DMS153 treated with DMSO at 0.1 percent for 48 hours (cell line): ENCODE data around the gene CAPZA1.
"Not testable (repeated sequence)": the region's sequence is repeated elsewhere in the genome, so short reads cannot be mapped to it uniquely, and the experiment has no call there.

Experiments
- DNase-seq: peaks from one replicate; lab custom pipeline; 2025; ENCODE audit not compliant: unreplicated experiment; lab: John Stamatoyannopoulos, UW

Gene CAPZA1

DNA sequence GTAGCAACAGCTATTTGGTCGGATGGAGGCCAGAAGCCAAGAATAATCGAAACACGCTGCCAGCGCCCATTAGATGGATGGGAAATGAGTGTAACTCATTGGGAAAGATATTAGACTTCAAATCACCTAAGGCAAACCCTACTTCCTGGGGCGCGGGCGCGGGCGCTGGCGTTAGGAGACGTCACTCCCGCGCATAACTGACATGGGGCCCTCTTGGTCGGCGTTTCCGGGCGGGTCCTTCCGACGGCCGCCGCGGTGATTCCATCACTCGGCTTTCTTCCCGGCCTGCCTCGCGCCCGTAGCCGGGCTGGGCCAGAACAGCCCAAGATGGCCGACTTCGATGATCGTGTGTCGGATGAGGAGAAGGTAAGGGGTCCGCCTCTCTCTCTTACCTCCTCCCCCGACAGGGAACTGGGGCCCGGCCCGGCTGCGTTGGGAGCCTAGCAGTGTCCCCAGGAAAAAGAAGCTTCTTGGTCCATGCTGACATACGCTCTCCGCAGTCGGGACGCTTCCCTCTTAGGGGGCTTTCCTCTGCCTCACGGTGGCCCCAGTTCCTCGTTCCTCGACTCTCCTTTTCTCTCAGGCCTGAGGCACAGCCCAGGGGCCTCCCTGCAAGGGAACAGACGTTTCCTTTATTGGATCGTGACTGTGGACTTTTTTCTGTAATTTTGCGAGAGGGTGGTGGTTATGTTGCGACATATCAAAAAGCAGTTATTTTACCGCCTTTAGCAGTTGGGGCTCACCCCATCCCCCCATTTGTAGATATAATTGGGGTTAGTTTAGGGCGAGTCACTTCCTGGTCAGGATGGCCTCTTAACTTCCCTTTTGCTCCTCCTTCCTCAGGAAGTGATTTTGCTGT, at the start of gene CAPZA1:
Gene CAPZA1, plus strand, starts transcription at position 315 of the 859 bp plus-strand sequence. Its CDS starts 13 bp downstream, at position 328.
- peak; percentile 77 for DNase-seq

DNA sequence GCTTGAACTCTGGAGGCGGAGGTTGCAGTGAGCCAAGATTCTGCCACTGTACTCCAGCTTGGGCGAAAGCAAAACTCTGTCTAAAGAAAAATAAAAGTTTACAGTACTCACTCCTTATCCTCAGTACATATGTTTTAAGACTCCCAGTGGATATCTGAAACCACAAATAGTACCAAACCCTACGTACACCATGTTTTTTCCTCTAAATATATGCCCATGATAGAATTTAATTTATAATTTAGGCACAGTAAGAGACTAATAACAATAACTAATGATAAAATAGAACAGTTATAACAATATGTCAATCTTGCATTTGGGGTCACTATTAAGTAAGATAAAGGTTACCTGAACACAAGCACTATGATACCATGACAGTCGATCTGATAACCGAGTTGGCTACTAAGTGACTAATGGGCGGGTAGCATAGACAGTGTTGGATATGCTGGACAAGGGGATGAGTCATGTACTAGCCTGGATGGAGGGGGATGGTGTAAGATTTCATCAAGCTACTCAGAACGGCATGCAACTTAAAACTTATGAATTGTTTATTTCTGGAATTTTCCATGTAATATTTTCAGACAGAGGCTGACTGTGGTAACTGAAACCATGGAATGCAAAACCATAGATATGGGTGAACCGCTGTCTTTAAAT, 44.4 kb upstream of the CAPZA1 start:
- DNase-seq: no peak

DNA sequence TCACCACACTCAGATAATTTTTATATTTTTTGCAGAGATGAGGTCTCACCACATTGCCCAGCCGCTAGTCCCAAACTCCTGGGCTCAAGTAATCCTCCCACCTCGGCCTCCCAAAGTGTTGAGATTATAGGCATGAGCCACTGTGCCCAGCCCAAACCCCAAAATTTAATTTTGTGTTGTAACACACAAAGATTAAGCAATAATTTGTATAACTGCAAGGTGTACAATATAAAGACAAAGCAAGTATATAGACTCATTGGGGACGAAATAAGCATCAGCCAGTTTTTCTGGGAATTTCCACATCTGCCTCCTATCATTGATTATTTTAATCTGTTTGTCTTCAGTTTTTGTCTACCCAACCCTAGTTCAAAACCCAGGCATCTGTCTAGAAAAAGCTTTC, 43.4 kb upstream of the CAPZA1 start:
- no peak for DNase-seq

DNA sequence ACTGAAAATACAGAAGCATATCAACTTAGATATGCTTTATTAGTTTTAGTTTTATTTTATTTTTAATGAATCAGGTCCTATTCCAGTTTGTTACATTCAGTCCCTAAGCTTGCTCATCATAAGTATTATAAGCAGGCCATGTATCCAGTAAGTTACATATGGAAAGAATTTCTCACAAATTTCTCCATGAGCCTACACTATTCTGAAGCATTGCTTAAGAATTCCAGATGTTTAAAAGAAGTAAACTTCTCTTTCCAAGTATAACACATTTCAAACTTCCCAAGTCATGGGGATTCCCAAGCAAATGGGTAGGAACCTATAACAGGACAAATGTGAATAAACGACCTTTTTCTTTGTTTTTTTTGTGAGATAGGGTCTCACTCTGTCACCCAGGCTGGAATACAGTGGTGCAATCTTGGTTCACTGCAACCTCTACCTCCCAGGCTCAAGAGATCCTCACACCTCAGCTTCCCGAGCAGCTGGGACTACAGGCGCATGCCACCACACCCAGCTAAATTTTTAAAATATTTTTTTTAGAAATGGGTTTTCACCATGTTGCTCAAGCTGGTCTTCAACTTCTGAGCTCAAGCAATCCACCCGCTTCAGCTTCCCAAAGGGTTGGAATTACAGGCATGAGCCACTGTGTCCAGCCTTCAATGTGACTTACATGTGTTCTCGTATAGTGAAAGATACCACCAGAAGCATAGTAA, 39.7 kb upstream of the CAPZA1 start:
- DNase-seq: no peak

DNA sequence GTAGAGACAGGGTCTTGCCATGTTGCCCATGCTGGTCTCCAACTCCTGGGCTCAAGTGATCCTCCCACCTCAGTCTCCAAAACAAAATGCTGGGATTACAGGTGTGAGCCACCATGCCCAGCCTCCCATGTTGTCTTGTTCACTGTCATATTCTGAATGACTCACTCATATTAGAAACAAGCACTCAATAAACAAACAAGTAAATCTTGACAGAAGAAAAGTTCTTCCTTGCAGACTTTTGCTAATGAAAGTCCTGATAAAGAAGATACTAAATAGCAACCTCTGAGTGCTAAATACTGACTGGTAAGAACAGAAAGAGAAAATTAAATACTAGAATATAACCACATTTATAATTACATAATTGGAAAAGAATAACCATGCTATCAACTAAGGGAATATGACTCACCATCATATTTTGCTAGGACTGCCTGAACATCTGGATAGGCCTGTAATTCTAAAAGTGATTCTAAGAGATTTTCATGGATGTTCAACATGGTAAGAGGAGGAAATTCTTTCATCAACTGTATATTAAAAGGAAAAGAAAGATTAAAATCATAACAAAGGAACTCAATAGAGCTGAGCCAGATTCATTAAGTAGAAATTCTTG, 37.9 kb upstream of the CAPZA1 start:
- DNase-seq: no peak

DNA sequence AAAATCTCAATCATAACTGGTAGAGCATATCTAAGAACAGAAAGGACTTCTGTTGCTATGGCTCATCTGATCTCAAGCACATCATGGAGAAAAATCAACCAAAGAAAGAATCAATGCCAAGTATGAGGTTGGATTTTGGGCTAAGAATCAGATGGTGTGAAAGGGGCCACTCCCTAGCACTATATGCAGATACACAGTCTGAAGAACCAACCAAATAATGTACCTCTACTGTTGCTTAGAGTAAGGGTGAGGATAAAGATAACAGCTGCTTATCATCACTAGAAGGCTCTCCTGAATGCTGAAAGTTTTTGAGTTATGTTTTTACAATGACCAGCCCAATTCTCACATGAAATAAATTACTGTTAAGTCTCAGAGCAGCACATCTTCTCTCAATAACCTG, 36.3 kb upstream of the CAPZA1 start:
- DNase-seq: no peak

DNA sequence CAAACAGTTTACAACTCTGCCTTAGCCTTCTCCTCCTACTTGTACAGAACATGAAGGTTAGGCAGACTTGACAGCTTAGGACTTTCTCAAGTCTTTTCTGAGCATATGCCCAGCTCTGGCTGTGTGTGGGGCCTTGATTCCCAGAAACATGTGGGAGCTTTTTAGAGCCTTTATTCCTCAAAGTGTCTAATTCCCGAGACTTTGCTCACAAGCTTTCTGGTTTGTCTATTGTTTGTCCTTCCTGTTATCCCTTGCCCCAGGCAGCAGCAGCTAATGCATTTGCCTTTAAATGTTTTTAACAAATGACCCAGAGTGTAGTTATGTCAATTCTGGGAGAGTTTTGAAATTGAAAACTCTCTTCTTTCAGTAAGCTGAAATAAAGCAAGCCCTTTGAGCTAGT, 29.9 kb upstream of the CAPZA1 start:
- no peak for DNase-seq

DNA sequence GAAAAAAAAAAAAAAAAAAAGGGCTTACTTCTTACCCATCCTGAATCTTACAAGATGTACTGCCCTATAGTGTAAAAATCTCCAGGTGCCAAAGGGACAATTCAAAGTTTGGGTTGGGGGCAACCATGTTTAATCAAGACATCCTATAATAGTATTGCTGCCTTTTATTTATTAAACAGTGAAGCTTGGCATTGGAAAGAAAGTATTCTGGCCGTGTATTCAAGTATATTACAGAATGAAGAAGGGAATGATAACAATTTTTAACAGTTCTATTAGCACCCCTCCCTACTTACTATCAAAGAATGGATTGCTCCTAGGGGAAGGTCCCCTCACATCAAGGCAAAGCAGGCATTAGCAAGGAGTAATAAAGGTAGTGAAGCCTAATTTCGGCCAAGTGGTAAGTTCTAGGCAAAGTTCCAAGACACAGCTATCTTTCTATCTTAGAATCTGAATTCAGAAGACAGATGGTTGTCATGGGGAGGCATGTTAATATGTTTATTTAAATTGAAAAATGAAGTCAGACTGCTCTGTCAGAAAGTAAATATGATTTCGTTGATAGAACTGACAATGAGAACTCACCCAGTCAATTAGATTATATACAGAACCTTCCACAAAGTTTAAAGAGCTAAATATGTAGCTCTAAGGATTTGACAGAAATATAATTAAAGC, 25.3 kb upstream of the CAPZA1 start:
- DNase-seq: no peak

DNA sequence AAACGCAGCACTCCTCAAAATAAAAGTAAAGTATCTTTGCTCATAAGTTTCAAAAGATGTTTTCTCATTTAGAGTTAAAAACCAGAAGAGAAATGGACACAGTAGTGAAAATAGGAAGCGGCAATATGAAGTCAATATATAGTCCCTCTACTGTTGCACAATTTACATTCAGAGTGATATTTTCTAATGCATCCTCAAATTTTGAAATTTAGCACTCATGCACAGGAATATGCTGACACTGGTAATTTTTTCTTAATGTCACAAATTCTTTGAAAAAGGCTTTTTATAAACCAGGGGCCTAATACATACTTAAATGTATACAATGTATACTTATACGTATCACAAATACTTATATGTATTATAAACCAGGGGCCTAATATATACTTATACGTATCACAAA, 20.2 kb upstream of the CAPZA1 start:
- DNase-seq: no peak

DNA sequence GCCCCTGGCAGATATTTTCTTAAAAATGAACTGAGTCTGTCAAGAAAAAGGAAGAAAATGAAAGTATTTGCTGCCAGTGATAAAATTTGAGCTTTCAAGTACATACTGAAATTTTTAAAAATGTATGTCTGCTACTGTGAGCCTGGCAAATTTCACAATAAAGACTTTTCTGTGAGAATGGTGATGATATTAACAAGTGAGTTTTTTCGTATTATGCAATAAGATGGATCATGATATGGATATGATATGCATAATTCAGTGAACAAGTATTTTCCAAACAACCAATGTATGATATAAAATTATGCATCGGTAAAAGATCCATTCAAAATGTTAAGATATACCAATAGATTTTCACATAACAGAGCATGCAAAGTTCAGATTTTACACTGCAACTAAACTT, 16.6 kb upstream of the CAPZA1 start:
- DNase-seq: no peak

DNA sequence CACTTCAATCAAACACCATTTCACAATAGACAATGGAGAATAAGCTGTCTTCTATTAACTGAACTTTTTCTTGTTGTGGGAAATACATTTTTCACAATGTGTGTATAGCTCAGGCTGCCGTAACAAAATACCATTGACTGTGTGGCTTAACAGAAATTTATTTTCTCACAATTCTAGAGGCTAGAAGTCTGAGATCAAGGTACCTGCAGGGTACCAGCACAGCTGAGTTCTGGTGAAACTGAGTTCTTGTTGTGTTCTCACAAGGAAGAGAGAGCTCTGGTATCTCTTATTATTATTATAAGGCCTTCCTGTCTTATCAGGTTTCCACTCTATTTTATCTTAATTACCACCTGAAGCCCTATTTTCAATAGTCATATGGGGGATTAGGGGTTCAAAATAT, 16.1 kb upstream of the CAPZA1 start:
- no peak for DNase-seq

DNA sequence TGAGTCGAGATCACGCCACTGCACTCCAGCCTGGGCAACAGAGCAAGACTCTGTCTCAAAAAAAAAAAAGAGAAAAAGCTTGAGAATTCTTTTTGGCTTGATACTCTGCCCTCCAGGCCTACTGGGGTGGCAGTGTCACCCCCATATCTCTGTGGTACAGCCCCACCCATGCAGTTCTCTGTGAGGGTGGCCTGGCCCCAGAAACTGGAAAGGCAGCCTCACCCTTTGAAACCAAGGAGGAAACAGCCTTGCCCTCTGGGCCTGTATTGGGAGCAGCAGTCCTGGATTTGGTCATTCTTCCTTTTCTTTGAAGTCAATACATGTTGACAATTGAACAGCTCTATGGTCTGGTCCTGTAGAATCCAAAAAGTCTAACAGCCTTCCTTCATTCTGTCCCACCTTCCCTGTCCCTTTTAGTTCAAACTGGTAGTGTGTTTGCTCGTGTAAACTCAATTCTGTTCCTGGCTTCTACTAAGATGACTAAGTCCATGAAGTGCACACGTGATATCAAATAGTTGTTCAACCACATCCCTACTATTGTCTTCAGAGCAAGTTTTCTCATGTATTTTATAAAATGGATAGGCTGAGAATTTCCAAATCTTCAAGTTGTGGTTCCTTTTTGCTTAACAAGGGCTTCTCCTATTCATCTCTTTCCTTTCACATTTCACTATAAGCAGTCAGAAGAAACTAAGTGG, 13.9 kb upstream of the CAPZA1 start:
- DNase-seq: no peak

DNA sequence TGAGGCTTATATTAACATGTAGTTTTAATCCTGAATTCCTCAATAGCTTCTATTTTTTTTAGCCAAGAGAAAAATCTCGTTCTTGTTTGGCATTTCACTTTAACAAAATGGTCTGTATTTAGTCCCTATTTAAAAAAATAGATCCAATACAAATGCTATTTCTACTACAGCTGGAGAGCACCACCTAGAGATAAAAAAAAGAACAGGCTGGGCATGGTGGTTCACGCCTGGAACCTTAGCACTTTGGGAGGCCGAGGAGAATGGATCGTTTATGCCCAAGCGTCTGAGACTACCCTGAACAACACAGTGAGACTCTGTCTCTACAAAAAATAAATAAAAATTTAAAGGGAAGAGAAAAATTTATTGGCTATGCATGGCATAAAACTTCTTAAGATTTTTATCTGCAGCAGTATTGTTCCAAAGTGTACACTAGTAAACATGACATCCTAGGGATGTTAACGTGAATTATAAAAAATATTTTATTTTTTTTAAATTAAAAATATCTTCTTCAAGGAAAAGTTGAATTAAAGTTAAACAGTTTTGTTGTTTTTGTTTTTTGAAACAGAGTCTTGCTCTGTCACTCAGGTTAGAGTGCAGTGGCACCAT, 5.1 kb upstream of the CAPZA1 start:
- DNase-seq: no peak

DNA sequence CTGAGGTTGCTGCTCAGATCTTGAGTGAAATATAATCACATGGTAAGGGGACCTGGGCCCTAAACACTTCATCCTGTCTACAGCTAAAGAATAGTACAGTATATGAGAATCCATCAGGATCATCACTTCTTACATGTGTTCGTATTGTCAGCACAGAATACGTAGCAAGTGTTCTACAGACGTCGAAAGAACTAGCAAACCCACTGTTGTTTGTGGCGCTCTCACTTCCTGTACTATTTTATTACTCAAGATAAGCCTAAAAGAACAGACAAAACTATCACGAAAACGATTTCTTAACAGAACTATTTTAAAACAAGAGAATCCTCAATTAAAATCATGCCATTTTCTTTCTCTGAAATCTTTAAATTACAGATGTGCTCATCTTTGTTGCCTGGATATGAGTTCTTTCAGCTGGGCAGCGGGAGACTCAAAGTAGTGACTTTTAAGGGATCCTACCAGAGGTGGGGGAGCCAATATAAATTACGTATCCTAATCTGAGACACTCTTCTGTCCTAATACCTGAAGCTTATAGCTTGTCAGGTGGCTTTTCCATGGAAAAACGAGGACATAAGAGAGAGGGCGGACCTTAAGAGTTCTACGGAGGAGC, 1.4 kb upstream of the CAPZA1 start:
- DNase-seq: no peak

DNA sequence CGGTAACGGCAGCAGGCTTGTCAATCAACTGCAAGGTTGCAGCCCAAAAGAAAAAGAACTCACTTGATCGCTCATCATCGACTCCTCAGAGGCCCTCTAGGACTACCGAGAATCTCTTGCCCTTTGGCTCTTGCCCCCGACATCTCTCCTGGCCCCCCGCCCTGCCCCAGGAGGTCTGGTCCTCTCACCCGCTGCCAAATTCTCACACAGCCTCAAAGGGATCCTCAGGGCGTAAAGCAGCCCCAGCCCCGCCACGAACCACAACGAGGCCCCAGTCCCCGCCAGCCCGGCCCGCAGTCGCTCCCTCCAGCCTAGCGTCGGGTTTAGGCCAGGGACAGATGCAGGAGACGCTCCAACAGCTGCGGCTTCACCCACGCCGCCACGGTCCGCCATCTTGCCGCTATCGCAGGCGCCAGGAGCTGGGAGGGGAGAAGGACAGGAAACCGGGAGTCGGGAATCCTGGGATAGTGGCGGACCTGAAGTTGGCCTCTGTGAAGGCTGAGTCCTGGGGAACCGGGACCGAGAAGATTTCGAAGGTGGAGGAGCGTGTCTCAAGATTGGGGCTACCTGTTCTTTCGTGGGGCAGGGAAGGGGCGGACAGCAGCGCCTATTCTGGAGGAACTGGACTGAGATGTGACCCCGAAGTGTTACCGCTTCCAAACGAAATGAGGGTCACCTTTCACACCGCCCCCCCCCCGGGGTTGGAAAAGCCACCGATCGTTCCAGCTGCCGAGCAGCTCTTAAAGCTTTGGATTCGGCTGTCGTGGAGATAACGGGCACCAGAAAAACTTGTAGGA, 713 bp upstream of the CAPZA1 start, which contains the start of gene ST7L:
Gene ST7L, minus strand, starts transcription at position 421 of the 797 bp plus-strand sequence. Its CDS starts 28 bp downstream, at position 393.
- peak; percentile 26 for DNase-seq

DNA sequence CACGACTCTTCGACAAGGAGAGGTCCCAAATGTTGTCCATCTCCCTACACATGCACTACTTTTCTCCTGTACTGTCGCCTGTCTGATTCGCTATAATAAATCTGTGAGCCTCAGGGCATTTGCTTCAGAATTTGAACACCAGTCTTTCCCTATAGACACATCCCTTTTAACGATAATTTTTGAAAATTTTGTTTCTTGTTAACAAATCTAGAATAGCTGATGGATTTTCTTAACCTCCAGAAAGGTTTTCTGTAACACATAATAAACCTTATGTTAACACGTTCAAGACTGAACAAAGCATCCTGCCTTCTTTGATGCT, 704 bp downstream of the CAPZA1 start:
- no peak for DNase-seq

DNA sequence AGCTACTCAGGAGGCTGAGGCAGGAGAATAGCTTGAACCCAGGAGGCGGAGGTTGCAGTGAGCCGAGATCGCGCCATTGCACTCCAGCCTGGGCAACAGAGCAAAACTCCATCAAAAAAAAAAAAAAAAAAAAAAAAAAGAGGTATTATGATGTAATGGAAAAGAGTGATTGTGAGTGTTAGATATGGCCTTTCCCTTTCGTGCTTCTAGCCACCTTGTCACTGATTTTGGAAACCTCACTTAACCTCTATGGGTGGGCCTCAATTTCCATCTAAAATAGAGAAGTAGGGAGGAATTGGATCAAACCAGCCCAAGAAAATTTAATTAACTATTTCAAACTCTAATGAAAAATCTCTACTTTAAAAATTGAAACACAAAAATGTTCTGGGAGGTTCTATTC, 4.9 kb downstream of the CAPZA1 start:
- not testable (repeated sequence) for DNase-seq

DNA sequence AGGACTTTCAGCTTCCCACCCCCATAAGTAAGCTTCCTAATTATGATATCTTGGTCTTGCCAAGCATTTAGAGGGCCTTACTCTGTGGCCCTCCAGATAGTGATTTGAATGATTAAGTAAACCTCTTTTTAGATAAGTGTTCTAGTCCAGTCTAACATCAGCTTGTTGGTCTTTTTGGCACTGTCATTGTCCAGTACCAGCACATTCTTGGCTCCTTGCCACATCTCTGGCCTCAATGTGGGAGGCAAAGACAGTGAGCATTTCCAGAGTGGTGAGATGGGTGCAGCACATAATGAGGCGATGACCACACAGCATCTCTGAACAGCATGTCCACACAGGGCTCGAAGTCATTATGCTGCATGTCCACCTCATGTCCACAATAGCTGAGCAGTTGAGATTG, 6.1 kb downstream of the CAPZA1 start:
- DNase-seq: no peak

DNA sequence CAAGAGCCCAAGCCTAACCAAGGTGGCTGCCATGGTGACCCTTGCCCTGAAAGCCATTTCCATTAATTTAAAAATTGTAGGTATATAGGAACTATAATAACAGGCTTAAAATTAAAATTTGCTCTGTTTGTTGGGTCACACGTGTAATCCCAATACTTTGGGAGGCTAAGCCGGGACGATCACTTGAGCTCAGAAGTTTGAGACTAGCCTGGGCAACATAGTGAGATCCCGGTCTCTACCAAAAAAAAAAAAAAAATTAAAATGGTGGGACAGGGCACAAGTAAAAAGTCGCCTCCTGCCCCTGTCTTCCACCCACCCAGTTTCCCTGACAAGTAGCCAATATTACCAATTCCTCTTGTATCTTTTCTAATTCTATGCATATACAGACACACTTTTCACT, 6.6 kb downstream of the CAPZA1 start:
- DNase-seq: no peak
